ENCODE data around the gene NOS1. TPM values are rescaled to one million over a fixed set of nuclear protein-coding genes. Genes with fewer than 3 reads are reported as not detected.

NOS1 gene
- total and polyA plus RNA-seq, 2 experiments from 2014 or later, result 0.63 to 3.0 TPM

- TF ChIP-seq ZNF331 (CRISPR knock-in tag; IDR thresholded peaks at IDR 0.05; ENCODE audit: low read depth), result no peak
- no peak for TF ChIP-seq EZH2phosphoT487 (IDR thresholded peaks at IDR 0.05; ENCODE audit: unreplicated experiment)
- TF ChIP-seq EZH2 (IDR thresholded peaks at IDR 0.05; ENCODE audit: low read depth, unreplicated experiment), result no peak
- TF ChIP-seq ZNF462 (CRISPR knock-in tag; IDR thresholded peaks at IDR 0.05), result no peak
Measured at GRCh38 chr12:117388951-117389446, 27.6 kb upstream of the NOS1 start (continued).

GRCh38 chr12:117387832-117388231, 26.4 kb upstream of the NOS1 start:
- H3K4me2 ChIP-seq, result no peak overlapping the region
- H3K36me3 ChIP-seq (ENCODE audit: insufficient read depth), result no peaks in the 10 kb centered on the region
- Mint-ChIP-seq H3K27me3 (ENCODE audit: insufficient read depth, low read depth, poor library complexity) (peaks cover 1% of the 10 kb centered on the region), H3K9me3 (no peaks in the 10 kb centered on the region; the same call in 2 of the 3 replicates), H3K27ac (no peak overlapping the region), H3K4me1 (no peaks in the 10 kb centered on the region), H3K36me3 (ENCODE audit: low read depth) (no peaks in the 10 kb centered on the region), H3K4me3 (no peak overlapping the region)
- H4K20me1 ChIP-seq (replicated peaks; ENCODE audit: insufficient read depth), result no peaks in the 10 kb centered on the region
- no peaks in the 10 kb centered on the region for H3K79me2 ChIP-seq (replicated peaks; ENCODE audit: insufficient read depth)
- ATAC-seq, result no peak
- no peaks in the 10 kb centered on the region for H3K4me1 ChIP-seq (ENCODE audit: insufficient read depth)
- DNase-seq (ENCODE audit: low spot score), result no peak
- H2AFZ ChIP-seq, result no peak overlapping the region
- no peaks in the 10 kb centered on the region for H3F3A ChIP-seq (replicated peaks; ENCODE audit: low read depth)
- H3K27me3 ChIP-seq (ENCODE audit: insufficient read depth), result no peaks in the 10 kb centered on the region
- no peaks in the 10 kb centered on the region for H3K9me2 ChIP-seq (ENCODE audit: insufficient read depth)
- H3K4me3 ChIP-seq, result no peak overlapping the region
- no peak overlapping the region for H3K27ac ChIP-seq (ENCODE audit: low read depth)
- TF ChIP-seq ZNF462 (CRISPR knock-in tag; IDR thresholded peaks at IDR 0.05) (no peak), ZNF114 (CRISPR knock-in tag; IDR thresholded peaks at IDR 0.05) (no peak), EZH2phosphoT487 (IDR thresholded peaks at IDR 0.05; ENCODE audit: unreplicated experiment) (no peak), POLR2AphosphoS5 (IDR thresholded peaks at IDR 0.05; ENCODE audit: low read depth) (no peak), STAT1 (IDR thresholded peaks at IDR 0.05; ENCODE audit: unreplicated experiment) (no peak), ZNF331 (CRISPR knock-in tag; IDR thresholded peaks at IDR 0.05; ENCODE audit: low read depth) (no peak)
